Measurements from ENCODE around the gene MACROD2. TPM values are rescaled to one million over a fixed set of nuclear protein-coding genes. Genes with fewer than 3 reads are reported as not detected.

The MACROD2 gene
- total RNA-seq, 1 experiment from 2014 or later: 1.4 TPM

DNA sequence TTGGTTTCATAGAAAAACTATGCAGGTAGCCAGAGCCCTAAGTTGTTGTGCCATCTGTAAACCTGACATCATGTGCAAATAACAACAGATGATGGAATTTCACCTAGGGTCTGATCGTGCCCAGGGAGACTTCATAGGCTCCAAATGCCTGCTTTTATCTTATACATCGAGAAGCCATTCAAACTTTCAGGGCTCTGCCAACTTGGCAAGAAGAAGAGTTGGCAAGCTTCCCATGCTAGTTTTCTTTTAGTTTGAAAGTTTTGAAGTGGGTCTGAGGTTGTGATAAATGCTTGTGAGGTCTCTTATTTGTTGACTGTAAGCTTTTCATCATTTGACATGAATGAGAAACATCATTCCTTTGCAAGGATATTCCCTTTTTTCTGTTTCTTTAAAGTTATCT is 517.5 kb downstream of the MACROD2 start:
- Histone ChIP-seq H3K27me3 (replicated peaks; ENCODE audit: insufficient read depth, low read depth, low read length, poor library complexity) (no peaks in the 10 kb centered on the region), H3K36me3 (ENCODE audit: insufficient read depth, low read length, poor library complexity, severe bottlenecking) (no peaks in the 10 kb centered on the region), H3K9me3 (ENCODE audit: low read depth, low read length, poor library complexity, severe bottlenecking) (peaks cover 7% of the 10 kb centered on the region), H3K4me3 (ENCODE audit: low read depth, low read length, poor library complexity, severe bottlenecking) (no peak overlapping the region), H3K4me1 (ENCODE audit: insufficient read depth, low read length, poor library complexity, severe bottlenecking) (no peaks in the 10 kb centered on the region), H3K27ac (ENCODE audit: low read depth, low read length, poor library complexity, severe bottlenecking) (no peak overlapping the region)
- BruUV-seq (replicated peaks): no TSS peak
- no peak for TF ChIP-seq EZH2 (IDR thresholded peaks at IDR 0.05; ENCODE audit: borderline replicate concordance, low read depth, low read length, poor library complexity, severe bottlenecking)
- TF ChIP-seq, protein P1, sequence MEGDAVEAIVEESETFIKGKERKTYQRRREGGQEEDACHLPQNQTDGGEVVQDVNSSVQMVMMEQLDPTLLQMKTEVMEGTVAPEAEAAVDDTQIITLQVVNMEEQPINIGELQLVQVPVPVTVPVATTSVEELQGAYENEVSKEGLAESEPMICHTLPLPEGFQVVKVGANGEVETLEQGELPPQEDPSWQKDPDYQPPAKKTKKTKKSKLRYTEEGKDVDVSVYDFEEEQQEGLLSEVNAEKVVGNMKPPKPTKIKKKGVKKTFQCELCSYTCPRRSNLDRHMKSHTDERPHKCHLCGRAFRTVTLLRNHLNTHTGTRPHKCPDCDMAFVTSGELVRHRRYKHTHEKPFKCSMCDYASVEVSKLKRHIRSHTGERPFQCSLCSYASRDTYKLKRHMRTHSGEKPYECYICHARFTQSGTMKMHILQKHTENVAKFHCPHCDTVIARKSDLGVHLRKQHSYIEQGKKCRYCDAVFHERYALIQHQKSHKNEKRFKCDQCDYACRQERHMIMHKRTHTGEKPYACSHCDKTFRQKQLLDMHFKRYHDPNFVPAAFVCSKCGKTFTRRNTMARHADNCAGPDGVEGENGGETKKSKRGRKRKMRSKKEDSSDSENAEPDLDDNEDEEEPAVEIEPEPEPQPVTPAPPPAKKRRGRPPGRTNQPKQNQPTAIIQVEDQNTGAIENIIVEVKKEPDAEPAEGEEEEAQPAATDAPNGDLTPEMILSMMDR (conservative IDR thresholded peaks at IDR 0.05; ENCODE audit: low read depth, low read length): no peak
- no peak for DNase-seq (ENCODE audit: low spot score)
- POLR2A ChIA-PET (ENCODE audit: low non-redundant PET): no interaction called here
- CTCF ChIA-PET: no interaction called here
- intact Hi-C loops (cut with micrococcal nuclease; ENCODE audit: unreplicated experiment): no loop called here

DNA sequence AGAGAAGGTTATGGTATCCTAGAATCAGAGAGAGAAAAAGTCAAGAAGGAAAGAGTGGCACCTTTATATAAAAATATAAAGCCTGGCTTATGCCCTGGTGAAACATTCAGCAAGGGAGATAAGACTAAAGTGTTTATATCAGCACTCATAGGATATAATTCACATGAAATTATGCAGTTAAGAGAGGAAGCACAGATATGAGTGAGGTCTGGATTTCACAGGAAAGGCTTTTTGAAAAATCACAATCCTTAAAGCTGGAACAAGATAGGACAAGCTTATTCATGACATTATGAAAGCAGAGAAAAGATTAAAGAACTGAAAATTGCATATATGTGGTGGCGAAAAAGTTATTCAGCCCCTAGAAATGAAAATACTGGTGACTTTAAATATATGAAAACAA is 523.3 kb downstream of the MACROD2 start:
- peaks cover 7% of the 10 kb centered on the region for H3K9me3 ChIP-seq (ENCODE audit: low read depth, low read length, poor library complexity, severe bottlenecking)
- no peak overlapping the region for H3K27ac ChIP-seq (ENCODE audit: low read depth, low read length, poor library complexity, severe bottlenecking)
- no peaks in the 10 kb centered on the region for H3K36me3 ChIP-seq (ENCODE audit: insufficient read depth, low read length, poor library complexity, severe bottlenecking)
- BruUV-seq (replicated peaks): no TSS peak
- no peaks in the 10 kb centered on the region for H3K4me1 ChIP-seq (ENCODE audit: insufficient read depth, low read length, poor library complexity, severe bottlenecking)
- ChIA-PET POLR2A (ENCODE audit: low non-redundant PET) (no interaction called here), CTCF (no interaction called here)
- H3K27me3 ChIP-seq (replicated peaks; ENCODE audit: insufficient read depth, low read depth, low read length, poor library complexity): no peaks in the 10 kb centered on the region
- TF ChIP-seq EZH2 (IDR thresholded peaks at IDR 0.05; ENCODE audit: borderline replicate concordance, low read depth, low read length, poor library complexity, severe bottlenecking): no peak
- TF ChIP-seq, protein P1 (conservative IDR thresholded peaks at IDR 0.05; ENCODE audit: low read depth, low read length): no peak
- H3K4me3 ChIP-seq (ENCODE audit: low read depth, low read length, poor library complexity, severe bottlenecking): no peak overlapping the region
- DNase-seq (ENCODE audit: low spot score): no peak
- intact Hi-C loops (cut with micrococcal nuclease; ENCODE audit: unreplicated experiment): no loop called here

DNA sequence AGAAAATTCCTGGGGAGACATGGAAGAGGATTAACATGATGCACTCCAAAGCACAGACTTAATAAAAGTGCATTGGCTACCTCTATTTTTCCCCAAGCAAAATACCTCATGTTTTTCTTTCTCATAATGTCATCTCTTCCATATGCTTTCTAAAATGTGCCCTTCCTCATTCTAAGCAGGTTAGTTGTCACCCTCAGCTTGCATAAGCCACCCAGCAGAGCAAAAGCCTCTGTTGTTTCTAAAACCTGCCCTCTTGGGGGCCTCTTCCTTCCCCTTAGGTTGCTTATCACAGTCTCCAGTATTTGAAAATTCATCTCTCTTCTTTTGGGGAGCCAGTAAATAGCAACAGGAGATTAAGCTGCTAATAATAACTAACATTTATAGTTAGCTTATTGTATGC is 525.7 kb downstream of the MACROD2 start:
- intact Hi-C loops (cut with micrococcal nuclease; ENCODE audit: unreplicated experiment): no loop called here
- Histone ChIP-seq H3K27me3 (replicated peaks; ENCODE audit: insufficient read depth, low read depth, low read length, poor library complexity) (no peaks in the 10 kb centered on the region), H3K4me1 (ENCODE audit: insufficient read depth, low read length, poor library complexity, severe bottlenecking) (no peaks in the 10 kb centered on the region), H3K27ac (ENCODE audit: low read depth, low read length, poor library complexity, severe bottlenecking) (no peak overlapping the region), H3K4me3 (ENCODE audit: low read depth, low read length, poor library complexity, severe bottlenecking) (no peak overlapping the region), H3K9me3 (ENCODE audit: low read depth, low read length, poor library complexity, severe bottlenecking) (no peaks in the 10 kb centered on the region), H3K36me3 (ENCODE audit: insufficient read depth, low read length, poor library complexity, severe bottlenecking) (no peaks in the 10 kb centered on the region)
- no TSS peak for BruUV-seq (replicated peaks)
- ChIA-PET CTCF (no interaction called here), POLR2A (ENCODE audit: low non-redundant PET) (no interaction called here)
- no peak for TF ChIP-seq EZH2 (IDR thresholded peaks at IDR 0.05; ENCODE audit: borderline replicate concordance, low read depth, low read length, poor library complexity, severe bottlenecking)
- TF ChIP-seq, protein P1 (conservative IDR thresholded peaks at IDR 0.05; ENCODE audit: low read depth, low read length): no peak
- no peak for DNase-seq (ENCODE audit: low spot score)
